Measurements from ENCODE around the gene AKR1D1.
"Not testable (repeated sequence)": the region's sequence is repeated elsewhere in the genome, so short reads cannot be mapped to it uniquely, and the experiment has no call there.

The AKR1D1 gene

DNA sequence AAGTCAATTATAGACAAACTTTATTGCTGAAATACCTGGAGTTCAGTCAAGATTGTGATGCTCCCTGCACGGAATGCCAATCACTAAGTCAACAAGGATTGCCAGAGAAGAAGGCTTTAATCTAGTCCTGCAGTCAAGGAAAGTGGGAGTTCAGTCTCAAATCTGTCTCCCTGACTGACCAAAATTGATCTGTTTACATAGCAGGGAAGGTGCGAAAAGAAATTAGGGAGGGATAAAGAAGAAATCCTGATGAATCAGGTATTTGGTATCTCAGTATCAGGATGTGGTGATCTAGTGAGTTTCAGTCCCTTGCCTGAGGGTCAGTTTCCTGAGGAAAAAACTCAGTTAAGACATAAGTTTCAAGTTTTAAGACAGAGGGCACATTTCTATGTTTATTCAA lies 2.1 kb upstream of the AKR1D1 start:
- DNase-seq (ENCODE audit: low spot score), result no peak

GRCh38 chr7:138074540-138074939 lies 1.7 kb upstream of the AKR1D1 start:
- no peak for DNase-seq (ENCODE audit: low spot score)

DNA sequence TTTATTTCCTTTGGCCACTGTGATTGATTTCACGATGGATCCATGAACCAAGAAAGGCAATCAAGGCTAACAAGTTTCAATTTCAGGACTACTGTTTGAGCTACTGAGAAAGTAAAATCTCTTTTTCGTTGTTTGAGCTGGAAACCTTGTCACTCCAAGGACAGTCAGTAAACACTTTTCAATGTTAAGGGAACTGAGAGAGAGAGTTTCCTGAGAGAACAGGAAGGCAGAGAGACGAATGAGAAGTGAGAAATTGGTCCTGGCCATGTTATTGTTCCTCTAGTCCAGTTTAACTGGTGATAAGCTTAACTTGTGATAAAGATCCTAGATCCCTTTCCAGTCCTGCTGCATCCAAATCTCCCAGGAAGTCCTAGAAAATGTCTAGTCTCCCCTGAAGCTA lies 909 bp upstream of the AKR1D1 start:
- no peak for DNase-seq (ENCODE audit: low spot score)

DNA sequence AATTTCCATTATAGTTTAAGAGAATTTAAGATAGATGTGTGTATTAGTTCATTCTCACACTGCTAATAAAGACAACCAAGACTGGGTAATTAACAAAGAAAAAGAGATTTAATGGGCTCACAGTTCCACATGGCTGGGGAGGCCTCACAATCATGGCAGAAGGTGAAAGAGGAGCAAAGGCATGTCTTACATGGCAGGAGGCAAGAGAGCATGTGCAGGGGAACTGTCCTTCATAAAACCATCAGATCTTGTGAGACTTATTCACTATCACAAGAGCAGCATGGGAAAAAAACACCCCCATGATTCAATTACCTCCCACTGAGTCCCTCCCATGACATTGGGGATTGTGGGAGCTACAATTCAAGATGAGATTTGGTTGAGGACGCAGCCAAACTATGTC lies 473 bp upstream of the AKR1D1 start:
- DNase-seq (ENCODE audit: low spot score), result not testable (repeated sequence)

DNA sequence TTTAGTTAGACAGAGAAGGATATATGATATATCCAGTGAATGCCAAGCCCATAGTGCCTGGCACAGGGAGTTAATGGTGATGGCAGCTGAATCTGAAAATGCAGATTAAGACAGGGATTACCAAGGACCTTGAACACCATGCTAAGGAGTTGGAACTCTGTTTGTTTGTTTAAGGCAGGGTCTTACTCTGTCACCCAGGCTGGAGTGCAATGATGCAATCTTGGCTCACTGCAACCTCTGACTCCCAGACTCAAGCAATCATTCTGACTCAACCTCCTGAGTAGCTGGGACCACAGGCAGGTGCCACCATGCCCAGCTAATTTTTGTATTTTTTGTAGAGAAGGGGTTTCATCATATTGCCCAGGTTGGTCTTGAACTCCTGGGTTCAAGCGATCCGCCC lies 1.6 kb downstream of the AKR1D1 start:
- no peak for DNase-seq (ENCODE audit: low spot score)

DNA sequence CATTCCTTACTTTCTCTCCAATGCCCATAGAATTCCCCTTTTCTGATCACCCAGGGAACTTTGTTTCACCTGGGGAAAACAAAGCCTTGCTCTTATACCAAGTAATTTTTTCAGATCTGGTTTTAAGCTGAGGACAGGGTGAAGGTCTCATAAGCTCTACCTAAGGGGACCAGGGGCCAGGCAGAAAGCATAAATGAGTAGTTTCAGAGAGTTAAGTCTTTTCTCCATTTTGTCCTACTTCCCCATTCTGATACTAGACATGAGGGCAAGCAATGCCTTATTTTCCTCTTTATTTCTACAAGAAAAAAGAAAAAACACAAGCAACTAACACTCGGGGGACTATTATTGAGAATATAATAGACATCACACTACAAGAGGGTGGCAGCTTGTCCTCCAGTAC lies 2.9 kb downstream of the AKR1D1 start:
- DNase-seq (ENCODE audit: low spot score), result no peak

GRCh38 chr7:138081868-138082267 lies 5.6 kb downstream of the AKR1D1 start:
- no peak for DNase-seq (ENCODE audit: low spot score)

DNA sequence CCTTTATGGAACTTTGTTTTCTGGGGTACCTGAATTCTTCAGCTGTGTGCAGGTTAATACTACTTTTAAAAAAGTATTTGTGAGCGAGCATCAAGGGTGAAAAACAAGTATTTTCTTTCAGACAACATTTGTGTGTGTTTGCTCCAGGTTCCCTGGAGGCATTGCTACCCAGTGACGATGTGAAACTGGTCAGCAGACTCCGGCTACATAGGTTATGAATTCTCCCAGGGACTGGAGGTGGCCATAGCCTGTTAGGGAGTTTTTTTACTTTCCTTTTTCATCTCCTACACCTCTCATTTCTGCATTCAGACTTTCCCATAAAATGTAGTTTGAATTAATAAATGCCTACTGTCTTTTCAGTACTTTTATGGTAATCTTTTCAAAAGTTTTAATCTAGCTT lies 7.6 kb downstream of the AKR1D1 start:
- DNase-seq (ENCODE audit: low spot score), result no peak

- DNase-seq (ENCODE audit: low spot score), result no peak
Measured at GRCh38 chr7:138086563-138087270, 10.5 kb downstream of the AKR1D1 start.

DNA sequence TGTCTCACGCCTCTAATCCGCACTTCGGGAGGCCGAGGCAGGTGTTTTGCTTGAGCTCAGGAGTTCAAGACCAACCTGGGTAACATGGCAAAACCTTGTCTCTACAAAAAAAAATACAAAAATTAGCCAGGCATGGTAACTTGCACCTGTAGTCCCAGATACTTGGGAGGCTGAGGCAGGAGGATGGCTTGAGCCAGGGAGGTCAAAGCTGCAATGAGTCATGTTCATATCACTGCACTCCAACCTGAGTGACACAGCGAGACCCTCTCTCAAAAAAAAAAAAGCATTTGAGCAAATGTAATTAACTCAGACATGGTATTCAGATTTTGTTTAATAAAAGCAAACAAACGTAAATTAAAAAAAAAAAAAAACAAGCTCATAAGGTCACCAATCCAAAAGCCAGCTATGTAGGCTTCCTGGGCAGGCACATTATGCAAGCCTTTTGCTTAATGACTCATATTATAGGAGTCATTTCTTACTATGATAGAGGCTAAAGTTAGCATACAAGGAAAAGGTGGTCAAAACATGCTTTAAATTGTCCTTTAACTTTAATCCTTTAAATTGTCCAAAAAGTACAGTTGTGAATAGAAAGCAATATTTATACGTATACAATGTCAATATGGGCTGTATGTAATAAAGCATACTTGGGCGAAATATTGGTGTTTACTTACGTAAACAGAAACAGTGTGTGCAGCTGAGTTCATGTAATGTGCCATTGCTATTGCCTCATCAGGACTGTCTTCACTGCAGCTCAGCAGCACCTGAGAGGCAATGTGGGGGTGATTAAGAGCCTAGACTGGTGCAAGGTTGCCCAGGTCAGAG lies 13.0 kb downstream of the AKR1D1 start:
- DNase-seq (ENCODE audit: low spot score), result no peak

DNA sequence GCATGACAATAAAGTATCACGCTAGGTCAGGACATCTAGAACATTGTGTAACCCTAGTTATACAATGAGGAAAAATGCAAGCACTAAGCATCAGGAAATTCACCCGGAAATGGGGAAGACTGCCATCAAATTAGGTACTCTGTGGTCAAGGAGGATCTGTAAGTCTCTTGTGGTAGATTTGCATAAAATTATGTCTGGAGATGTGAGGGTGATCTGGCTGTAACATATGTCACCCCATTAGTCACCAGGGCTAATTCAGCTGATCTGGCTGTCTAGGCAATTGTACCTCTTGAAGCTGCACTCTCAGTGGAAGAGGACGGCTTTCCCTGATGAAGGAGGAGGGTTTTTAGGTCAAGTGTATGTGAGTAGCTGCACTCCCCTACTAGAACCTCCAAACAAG lies 14.8 kb downstream of the AKR1D1 start:
- no peak for DNase-seq (ENCODE audit: low spot score)

DNA sequence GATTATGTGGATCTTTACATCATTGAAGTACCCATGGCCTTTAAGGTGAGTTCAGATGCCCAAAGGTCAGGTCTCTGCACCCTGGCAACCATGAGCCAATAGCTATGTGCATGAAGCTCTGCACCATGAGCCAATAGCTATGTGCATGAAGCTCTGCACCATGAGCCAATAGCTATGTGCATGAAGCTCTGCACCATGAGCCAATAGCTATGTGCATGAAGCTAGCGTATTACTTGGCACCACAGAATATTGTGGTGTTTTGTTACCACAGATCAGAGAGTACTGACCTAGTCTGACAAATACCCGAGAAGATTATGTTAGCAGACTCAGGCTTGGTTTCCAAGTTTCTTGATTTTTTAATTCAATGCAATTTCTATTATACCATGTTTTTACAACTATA lies 15.6 kb downstream of the AKR1D1 start:
- DNase-seq (ENCODE audit: low spot score), result not testable (repeated sequence)

DNA sequence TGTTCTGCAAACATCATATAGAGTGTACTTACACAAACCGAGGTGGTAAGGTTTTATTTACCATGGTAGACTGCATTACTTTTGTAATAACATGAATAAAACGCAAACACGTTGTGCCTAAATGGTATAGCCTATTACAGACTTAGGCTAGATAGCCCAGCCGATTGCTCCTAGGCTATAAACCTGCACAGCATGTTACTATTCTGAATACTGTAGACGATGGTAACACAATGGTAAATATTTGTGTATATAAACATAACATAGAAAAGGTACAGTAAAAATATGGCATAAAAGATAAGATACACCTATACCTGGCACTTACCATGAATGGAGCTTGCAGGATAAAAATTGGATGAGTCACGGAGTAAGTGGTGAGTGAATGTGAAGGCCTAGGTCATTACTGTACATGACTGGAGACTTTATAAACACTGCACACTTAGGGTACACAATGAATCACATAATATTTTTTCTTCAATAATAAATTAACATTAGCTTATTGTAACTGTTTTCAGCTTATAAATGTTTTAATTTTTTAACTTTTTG lies 16.3 kb downstream of the AKR1D1 start:
- no peak for DNase-seq (ENCODE audit: low spot score)

DNA sequence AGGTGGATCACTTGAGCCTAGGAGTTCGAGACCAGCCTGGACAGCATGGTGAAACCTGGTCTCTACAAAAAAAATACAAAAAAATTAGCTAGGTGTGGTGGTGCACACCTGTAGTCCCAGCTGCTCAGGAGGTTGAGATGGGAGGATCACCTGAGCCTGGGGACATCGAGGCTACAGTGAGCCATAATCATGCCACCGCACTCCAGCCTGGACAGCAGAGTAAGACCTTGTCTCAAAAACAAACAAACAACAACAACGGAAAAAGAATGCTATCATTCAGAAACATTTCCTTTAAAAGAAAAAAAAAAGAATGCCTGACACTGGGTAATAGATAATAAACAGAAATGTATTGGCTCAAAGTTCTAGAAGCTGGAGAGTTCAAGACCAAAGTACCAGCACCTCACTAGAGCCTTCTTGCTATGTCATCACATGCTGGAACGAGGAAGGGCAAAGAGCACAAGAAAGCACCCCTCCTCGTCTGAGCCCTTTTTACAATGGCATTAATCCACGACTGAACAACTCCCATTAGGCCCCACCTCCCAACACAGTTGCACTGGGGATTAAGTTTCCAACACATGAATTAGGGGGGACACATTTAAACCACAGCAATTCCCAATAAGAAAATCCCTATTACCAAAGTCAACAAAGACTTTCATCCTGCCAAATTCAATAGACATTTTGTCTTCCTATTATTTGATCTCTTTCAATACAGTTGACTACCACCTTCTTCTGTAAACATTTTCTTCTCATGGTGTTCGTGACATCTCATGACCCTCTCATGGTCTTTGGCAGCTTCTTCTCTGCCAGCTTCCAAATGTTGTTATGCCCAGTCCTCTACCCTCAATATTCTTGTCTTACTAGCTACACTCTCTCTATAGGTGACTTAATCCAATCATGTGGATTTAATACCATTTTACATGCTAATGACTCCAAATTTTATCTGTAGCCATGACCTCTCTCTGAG lies 20.0 kb downstream of the AKR1D1 start:
- no peak for DNase-seq (ENCODE audit: low spot score)

DNA sequence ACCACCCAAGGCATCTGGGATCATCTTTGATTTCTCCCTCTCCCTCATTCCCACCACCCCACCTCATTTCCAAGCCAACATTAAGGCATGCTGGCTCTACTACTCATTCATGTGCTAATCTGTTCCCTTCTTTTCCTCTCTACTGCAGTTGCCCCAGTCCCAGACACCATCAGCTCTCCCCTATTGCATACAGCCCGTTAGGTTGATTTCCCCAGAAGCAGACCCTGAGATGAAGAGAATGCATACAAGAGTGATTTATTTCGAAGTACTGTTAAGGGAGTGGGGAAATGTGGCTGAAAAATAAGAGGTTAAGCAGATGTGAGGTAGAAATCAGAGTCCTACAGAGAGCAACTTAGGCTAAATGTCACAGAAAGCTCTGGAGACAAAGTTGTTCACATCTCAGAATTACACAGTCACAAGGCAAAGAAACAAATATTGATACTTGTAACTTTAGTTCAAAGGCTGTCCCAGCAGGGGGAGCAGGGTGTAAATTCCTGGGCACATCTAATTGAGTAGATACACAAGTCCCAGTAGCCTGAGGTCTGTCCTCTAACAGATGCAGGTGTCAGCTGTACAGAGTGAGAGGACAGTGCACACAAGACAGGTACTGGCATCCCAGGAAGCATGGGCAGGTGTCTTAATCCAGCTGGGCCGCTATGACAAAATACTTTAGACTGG lies 20.9 kb downstream of the AKR1D1 start:
- DNase-seq (ENCODE audit: low spot score), result no peak

- no peak for DNase-seq (ENCODE audit: low spot score)
Measured at GRCh38 chr7:138099813-138100212, 23.6 kb downstream of the AKR1D1 start.

- DNase-seq (ENCODE audit: low spot score), result no peak
Measured at GRCh38 chr7:138105221-138105620, 29.0 kb downstream of the AKR1D1 start.

DNA sequence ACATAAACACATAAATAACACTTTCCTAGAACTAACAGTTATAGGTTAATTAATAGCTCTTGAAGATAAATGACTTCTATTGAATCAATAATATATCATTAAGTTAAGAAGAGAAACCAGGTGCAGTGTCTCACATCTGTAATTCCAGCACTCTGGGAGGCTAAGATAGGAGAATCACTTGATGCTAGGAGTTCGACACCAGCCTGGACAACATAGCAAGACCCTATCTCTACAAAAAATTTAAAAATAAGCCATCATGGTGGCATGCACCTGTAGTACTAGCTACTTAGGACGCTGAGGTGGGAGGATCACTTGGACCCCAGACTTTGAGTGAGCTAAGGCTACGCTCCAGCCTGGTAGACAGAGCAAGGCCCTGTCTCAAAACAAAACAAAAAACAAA lies 38.8 kb downstream of the AKR1D1 start:
- DNase-seq (ENCODE audit: low spot score), result no peak

DNA sequence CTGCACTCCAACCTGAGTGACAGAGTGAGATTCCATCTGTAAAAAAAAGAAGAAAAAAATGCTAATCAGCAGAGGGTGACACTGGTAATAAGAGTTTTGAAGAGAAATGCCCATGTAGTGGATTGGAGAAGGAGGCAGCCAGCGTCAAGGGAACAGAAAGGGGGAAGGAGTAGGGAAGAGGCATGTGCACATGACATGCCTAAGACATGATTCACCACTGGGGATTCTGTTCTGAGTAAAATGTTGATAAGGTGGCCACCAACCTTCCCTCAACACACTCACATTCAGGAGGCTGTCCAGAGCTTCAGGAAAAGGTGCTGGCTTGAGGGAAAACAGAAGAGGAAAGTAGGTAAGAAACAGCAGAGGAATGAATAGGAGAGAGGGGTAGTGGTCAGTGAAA lies 39.9 kb downstream of the AKR1D1 start:
- DNase-seq (ENCODE audit: low spot score), result no peak

DNA sequence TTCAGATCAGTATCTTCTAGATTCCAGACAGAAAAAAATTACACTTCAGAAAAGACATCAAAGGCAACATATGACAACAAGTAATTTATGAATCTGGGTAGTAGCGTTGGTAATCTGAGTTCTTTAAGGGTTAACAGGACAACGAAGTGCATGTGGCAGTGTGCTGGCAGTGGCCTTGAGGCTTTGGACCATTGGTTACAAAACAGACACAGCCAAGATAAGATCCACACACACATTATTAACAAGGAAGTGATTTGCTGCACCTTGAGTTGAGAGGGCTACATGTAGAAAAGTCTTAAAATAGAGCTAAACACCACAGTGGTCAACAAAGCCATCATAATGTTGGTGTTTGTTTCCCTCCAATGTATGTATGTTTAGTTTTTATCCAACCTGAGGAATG lies 40.6 kb downstream of the AKR1D1 start:
- no peak for DNase-seq (ENCODE audit: low spot score)

GRCh38 chr7:138120140-138120827 lies 44.0 kb downstream of the AKR1D1 start:
- no peak for DNase-seq (ENCODE audit: low spot score)
